COR-L47 (cell line): ENCODE data around the gene HYKK.
"Not testable (repeated sequence)": the region's sequence is repeated elsewhere in the genome, so short reads cannot be mapped to it uniquely, and the experiment has no call there.

ENCODE experiments used
- DNase-seq: peaks from one replicate; lab custom pipeline; 2025; lab: John Stamatoyannopoulos, UW

Gene HYKK

GRCh38 chr15:78506971-78507830 is at the start of gene HYKK:
Gene HYKK (plus strand): TSS chr15:78507577. CDS start chr15:78513089, 5,512 bp downstream.
- peak; percentile 98 for DNase-seq

GRCh38 chr15:78460737-78461136 is 46.6 kb upstream of the HYKK start:
- DNase-seq = no peak

- no peak for DNase-seq
Measured at GRCh38 chr15:78461171-78461888, 46.0 kb upstream of the HYKK start.

- no peak for DNase-seq
Measured at GRCh38 chr15:78469031-78469430, 38.3 kb upstream of the HYKK start.

GRCh38 chr15:78477295-78477694 is 30.1 kb upstream of the HYKK start:
- DNase-seq = no peak

GRCh38 chr15:78479650-78480049 is 27.7 kb upstream of the HYKK start:
- no peak for DNase-seq

GRCh38 chr15:78481917-78482316 is 25.5 kb upstream of the HYKK start:
- DNase-seq = no peak

GRCh38 chr15:78492872-78493271 is 14.5 kb upstream of the HYKK start:
- DNase-seq = no peak

- DNase-seq = no peak
Measured at GRCh38 chr15:78501857-78502256, 5.5 kb upstream of the HYKK start.

GRCh38 chr15:78502641-78503040 is 4.7 kb upstream of the HYKK start:
- no peak for DNase-seq

- DNase-seq = peak; percentile 3
Measured at GRCh38 chr15:78507831-78508160, 419 bp downstream of the HYKK start.

GRCh38 chr15:78508272-78508671 is 895 bp downstream of the HYKK start:
- no peak for DNase-seq

GRCh38 chr15:78509726-78510312 is 2.4 kb downstream of the HYKK start:
- no peak for DNase-seq

GRCh38 chr15:78520035-78520434 is 12.7 kb downstream of the HYKK start:
- not testable (repeated sequence) for DNase-seq

- DNase-seq = no peak
Measured at GRCh38 chr15:78524230-78524629, 16.9 kb downstream of the HYKK start.

GRCh38 chr15:78527325-78527724 is 19.9 kb downstream of the HYKK start:
- DNase-seq = no peak

- DNase-seq = no peak
Measured at GRCh38 chr15:78533331-78533730, 26.0 kb downstream of the HYKK start.

GRCh38 chr15:78536134-78536533 is 28.8 kb downstream of the HYKK start:
- no peak for DNase-seq

GRCh38 chr15:78537266-78537905 is 30.0 kb downstream of the HYKK start:
- DNase-seq = no peak

GRCh38 chr15:78538358-78538757 is 31.0 kb downstream of the HYKK start:
- no peak for DNase-seq

GRCh38 chr15:78539464-78540140 is 32.2 kb downstream of the HYKK start:
- not testable (repeated sequence) for DNase-seq
